Measurements from ENCODE around the gene BANF2. TPM values are rescaled to one million over a fixed set of nuclear protein-coding genes. Genes with fewer than 3 reads are reported as not detected.

Gene BANF2
- total and polyA plus RNA-seq, 2 of the 13 experiments (the other 11 are each of a cell fraction or from before 2014, with no cell fraction given), result 0.35 TPM; not detected in 1

- TF ChIP-seq ATF7 (IDR thresholded peaks at IDR 0.05), result no peak
- TF ChIP-seq ATF7 (CRISPR knock-in tag; IDR thresholded peaks at IDR 0.05), result peak; percentile 89
- no peak for TF ChIP-seq ZNF674 (CRISPR knock-in tag; IDR thresholded peaks at IDR 0.05; ENCODE audit: low read depth)
- TF ChIP-seq RFX5 (IDR thresholded peaks at IDR 0.05; ENCODE audit: low read depth, low read length), result no peak
- TF ChIP-seq ZBTB43 (CRISPR knock-in tag; conservative IDR thresholded peaks at IDR 0.05), result peak; percentile 98
- TF ChIP-seq PHF21A (CRISPR knock-in tag; IDR thresholded peaks at IDR 0.05), result peak; percentile 99
- TF ChIP-seq SMAD9 (CRISPR knock-in tag; IDR thresholded peaks at IDR 0.05), result no peak
- no peak for TF ChIP-seq ZNF329 (CRISPR knock-in tag; IDR thresholded peaks at IDR 0.05; ENCODE audit: low read depth)
- peak; percentile 80 for TF ChIP-seq ZNF629 (CRISPR knock-in tag; conservative IDR thresholded peaks at IDR 0.05)
- TF ChIP-seq MXD1 (CRISPR knock-in tag; IDR thresholded peaks at IDR 0.05), result peak; percentile 62; the same call in 1 of the 2 replicates
- no peak for TF ChIP-seq PLSCR1 (CRISPR knock-in tag; IDR thresholded peaks at IDR 0.05; ENCODE audit: borderline replicate concordance)
- peak; percentile 98 for TF ChIP-seq ZNF232 (CRISPR knock-in tag; IDR thresholded peaks at IDR 0.05; ENCODE audit: borderline replicate concordance)
- 0 out of 2 replicates have a peak, but pooled peaks have one; percentile 34 for TF ChIP-seq ZNF20 (CRISPR knock-in tag; IDR thresholded peaks at IDR 0.05)
- peak; percentile 90 for TF ChIP-seq ETV5 (CRISPR knock-in tag; IDR thresholded peaks at IDR 0.05; ENCODE audit: borderline replicate concordance)
- peak; percentile 98 for TF ChIP-seq NCOA1 (CRISPR knock-in tag; IDR thresholded peaks at IDR 0.05)
- peak; percentile 65 for TF ChIP-seq ZBTB2 (CRISPR knock-in tag; IDR thresholded peaks at IDR 0.05; ENCODE audit: low read depth)
- TF ChIP-seq GATAD2A (CRISPR knock-in tag; IDR thresholded peaks at IDR 0.05), result peak; percentile 98
Observed at GRCh38 chr20:17721802-17722486, 22.2 kb downstream of the BANF2 start (continued).

Data from HepG2 (cell line).